NCI-H1417 (cell line): Measurements from ENCODE around the gene GLYATL1B.
"Not testable (repeated sequence)": the region's sequence is repeated elsewhere in the genome, so short reads cannot be mapped to it uniquely, and the experiment has no call there.

ENCODE experiments used
- DNase-seq, 3 experiments: peaks; one replicate each; lab custom pipeline; 2025; lab: John Stamatoyannopoulos, UW

Gene GLYATL1B

DNA sequence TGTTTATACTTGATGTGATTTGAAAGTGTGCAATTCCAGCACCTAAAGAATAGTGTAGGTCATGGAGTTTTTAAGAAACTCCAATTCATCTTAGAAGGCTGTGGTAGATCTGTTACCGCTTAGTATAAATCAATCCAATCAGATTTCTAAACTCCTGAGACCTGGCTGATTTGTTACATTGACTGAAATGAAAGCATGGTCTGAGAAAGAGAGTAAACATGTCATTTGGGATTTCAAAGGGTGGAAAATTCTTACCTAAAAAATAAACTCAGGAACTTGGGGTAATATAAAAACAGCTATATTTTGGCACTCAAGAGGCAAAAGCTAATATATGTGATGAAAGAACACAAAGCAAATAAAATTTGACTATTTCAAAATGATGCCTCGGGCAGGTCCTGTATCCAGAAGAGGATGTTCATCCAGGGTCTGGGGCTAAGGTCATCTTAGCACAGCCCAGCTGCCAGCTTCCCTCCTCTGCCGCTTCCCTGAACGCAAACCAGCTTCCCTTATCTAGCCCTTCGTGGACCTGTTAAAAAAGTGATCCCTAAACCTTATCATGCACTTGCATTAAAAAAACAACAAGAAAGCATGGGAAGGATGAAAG lies 10.0 kb downstream of the GLYATL1B start:
- not testable (repeated sequence) for DNase-seq

DNA sequence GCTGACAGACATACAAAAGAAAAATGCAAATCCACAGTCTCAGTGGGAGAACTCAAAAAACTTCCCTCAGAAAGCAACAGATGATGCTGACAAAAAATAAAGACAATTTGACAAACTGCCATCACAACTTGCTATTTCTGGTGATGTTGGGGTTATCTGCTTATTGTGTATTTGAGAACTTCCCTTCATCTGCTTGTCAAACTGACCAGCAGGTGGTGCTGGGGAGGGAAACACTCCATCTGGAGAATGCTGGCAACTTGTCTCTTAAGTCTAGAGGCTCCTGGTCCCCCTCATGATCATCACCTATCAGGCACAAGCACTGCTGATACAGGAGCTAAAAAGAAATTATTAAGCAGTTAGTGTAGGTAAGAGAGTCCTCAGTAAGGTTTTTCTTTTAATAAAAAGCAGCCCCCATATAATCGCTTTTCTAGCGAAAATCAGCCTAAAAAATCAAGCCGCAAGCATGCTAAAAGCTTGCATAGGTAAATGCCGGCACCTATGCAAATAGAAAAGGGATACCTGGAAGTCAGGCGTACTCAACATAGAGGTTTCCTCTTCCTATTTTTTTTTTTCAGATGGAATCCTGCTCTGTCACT lies 11.1 kb downstream of the GLYATL1B start:
- peak in 2 of 3 experiments; percentile 25 to 71 for DNase-seq

DNA sequence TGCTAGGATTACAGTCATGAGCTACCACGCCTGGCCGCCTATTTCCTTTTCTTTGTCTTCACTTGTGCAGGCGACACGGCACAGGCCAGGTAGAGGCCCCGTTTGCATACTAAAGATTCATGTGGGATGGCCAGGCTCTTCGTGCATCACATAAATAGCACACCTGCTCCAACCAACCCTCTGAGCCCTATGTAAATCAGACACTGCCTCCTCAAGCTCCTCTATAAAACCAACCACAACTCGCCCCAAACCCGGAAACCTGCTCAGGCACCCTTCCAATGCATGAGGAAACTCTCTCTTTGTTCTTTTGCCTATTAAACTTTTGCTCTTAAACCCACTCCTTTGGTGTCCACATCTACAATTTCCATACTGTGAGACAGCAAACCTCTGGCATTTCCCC lies 11.8 kb downstream of the GLYATL1B start:
- DNase-seq: not testable (repeated sequence)

DNA sequence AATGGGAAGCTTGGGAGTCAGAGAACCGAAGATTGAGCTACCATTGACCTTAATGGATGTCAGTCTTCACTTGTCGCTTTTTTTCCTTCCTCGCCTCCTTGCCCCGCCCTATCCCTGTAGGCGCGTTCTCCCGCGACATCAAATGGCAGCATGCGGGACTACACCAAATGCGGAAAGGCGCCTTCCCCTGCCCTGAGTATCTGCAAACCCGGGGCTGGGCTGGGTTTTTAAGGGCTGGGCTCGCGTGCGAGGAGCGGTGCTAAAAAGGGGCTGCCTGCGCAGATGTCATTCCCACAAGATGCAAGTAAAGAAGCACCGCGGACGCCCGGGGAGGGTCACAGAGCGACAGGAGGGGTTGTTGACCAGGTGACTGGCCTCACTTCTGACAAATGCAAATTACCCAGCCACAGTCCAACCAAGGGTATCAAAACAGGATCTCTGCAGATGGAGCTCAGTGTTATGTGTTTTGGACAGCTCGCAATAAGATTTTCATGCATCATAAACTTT lies 16.2 kb downstream of the GLYATL1B start:
- peak in 2 of 3 experiments; percentile 79 to 88 for DNase-seq

DNA sequence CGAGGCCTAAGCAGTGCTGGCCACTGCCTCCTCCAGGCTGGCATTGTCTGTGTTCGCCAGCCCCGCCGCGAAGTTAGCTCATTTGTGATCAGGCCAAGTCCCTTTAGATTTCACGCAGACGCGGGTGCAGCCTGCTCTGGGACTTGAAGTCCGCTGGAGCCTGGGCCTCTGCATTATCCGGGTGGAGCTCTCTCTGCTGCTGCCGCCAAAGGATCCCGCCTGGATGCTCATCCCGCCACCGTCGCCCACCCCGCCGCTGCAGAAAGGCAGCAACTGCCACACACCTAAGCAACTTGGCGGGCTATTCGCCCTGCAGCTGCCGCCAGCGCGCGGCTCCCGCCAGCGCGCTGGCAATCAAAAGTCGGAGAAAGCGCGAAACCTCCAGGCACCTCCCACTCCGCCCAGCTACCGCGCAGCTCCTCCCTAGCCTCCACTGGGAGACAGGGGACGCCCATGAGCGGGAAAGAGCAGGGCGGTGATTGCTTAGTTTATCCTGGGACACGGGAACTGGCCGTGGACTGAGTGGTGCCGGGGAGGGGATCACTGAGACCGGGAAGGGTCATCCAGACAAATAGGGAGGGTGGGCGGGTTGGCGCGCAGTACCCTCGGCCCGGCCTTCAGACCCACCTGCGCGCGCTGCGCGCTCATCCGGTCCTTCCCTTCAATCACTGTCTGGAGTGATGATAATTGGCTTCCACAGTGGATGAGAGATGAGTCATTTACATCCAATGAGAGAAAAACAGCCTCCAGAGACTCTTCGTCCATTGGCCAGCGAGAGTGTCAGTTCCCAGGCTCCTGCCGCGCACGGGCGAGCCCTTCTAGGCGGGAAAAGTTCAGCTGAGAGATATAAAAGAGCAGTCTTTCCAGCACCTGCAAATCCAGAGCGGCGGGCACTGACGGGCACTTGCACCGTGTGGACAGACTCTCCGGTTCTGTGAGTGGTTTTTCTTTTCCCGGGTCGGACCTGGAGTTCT lies 20.5 kb downstream of the GLYATL1B start, which contains the start of gene FAM111B:
Gene FAM111B, plus strand, starts transcription at position 875 of the 974 bp plus-strand sequence. CDS start 2,389 bp downstream, outside the sequence.
- peak; percentile 95 to 99 (median 99) for DNase-seq

DNA sequence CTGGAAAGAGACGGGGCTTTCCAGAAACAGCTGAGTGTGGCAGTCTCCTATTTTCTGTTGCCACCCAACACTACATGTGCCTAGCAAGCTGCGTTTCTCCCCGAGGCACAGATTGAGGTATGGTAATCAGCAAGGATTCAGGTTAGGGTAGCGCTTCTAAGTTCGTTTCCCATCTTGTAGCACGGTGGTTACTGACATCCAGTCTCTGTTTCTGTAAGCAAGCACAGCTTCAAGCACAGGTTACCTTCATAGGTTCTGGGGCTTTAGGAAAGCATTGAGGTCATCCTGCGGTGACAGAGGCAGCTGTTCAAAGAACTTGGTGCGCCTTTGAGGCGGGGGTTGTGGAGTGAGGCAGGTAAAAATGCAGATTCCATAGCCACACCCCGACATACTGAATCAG lies 21.6 kb downstream of the GLYATL1B start:
- DNase-seq: peak in 1 of 3 experiments; percentile 79

DNA sequence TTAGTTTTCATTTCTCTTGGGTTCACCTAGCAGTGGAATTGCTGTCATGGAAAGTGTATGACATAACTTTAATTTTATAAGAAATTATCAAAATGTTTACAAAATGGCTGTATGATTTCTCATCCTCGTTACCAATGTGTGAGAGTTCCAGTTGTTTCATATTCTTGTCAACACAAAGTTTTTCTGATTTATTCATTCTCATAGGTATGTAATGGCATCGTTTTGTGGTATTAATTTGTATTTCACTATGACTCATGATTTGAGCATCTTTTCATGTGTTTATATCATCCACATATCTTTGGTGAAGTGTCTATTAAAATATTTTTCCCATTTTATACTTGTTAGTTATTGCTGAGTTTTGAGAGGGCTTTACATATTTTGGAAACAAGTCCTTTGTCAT lies 26.4 kb downstream of the GLYATL1B start:
- DNase-seq: no peak

DNA sequence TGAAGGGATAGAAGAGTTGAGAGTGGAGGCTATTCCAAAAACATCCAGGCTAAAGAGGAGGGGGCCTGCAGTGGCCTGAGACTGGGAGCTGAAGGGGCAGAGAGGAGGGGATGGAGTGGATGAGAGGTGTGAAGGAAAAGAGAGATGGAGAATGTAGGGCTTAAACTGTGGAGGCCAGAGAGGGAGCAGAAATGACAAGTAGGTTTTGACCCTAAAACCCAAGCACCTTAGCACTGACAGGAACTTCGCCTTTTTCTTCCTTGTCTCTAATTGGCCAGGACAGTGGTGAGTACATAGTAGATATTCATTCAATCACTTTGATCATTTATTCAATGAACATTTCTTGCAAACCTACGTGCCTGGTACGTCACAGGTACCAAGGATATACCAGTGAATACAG lies 28.2 kb downstream of the GLYATL1B start:
- no peak for DNase-seq

DNA sequence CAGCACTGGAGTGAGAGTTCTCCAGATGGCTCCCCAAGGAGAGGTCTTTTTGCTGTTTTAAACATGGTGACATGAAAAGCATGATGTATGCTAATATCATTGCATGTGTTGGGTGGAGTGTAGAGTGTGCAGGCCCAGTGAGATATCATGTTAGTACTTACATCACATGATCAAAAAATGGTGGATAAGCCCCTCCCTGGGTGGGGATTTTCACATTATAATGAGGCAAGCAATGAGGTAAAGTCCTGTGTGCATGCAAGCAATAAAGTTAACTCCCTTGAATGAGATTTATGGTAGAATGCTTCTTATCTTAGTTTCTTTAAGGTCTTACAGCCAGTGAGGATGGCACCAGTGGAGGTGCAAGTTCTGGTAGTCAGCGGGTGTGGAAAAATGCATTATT lies 29.4 kb downstream of the GLYATL1B start:
- no peak for DNase-seq

DNA sequence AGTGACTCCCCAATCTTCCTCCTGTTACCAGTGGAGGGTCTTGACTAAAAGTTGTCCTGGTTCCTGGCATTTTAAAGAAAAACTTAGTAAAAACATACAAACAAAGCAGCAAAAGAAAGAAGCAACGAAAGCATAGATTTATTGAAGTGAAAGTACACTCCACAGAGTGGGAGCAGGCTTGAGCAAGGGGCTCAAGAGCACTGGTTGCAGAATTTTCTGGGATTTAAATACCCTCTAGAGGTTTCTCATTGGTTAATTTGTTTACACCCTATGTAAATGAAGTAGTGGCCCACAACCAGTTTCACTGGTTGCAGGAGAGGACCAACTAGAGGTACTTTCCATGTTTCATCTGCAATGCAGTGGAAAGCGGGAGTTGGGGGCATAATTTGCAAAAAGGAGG lies 31.7 kb downstream of the GLYATL1B start:
- DNase-seq: no peak

DNA sequence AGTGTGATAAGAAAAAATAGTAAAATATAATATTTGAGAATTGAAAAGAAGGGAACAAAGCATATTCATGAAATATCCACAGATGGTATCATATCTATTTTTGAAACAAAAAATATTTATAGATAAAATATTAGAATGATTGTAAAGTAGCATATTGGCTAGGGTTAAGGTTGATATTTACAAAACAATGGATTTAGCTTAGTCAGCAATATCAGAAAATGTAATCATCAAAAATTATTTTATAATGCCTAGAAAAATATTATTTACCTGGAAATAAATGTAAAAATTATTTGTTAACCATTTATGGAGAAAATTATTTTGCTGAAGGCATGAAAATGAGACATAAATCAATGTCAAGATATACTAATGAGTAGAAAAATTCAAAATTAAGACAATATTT lies 33.7 kb downstream of the GLYATL1B start:
- no peak for DNase-seq

DNA sequence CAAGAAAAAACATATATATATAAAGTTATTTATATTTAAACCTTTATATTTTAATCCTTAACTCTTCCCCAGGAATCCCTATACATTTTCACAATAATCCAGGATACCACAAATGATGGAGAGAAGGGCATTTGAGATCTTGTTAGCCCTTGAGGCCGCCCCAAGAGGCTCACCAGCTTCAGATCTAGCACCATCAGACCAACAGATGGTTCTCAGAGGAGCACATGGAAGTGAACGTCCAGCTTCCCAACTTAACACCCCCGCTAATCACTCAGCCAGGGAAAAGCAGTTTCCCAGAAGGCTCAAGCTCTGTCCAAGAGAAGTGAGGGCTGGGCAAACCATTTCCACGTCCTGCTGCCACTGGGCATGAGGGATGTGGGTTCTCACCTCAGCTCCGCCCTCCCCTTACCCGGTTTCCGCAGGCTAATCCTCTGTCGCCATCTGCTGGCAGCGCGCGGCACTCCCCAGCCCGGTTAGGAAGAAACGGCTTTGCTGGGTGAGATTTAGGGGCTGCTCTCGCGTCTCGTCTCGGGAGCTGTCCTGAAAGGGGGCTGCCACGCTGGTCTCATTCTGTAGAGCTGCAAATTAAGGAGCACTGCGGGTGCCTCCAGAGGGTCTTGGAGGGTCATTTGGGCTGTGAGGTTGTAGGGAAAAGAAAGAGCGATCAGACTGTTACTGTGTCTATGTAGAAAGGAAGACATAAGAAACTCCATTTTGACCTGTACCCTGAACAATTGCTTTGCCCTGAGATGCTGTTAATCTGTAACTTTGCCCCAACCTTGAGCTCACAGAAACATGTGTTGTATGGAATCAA lies 49.7 kb downstream of the GLYATL1B start:
- peak; percentile 11 to 78 (median 65) for DNase-seq

DNA sequence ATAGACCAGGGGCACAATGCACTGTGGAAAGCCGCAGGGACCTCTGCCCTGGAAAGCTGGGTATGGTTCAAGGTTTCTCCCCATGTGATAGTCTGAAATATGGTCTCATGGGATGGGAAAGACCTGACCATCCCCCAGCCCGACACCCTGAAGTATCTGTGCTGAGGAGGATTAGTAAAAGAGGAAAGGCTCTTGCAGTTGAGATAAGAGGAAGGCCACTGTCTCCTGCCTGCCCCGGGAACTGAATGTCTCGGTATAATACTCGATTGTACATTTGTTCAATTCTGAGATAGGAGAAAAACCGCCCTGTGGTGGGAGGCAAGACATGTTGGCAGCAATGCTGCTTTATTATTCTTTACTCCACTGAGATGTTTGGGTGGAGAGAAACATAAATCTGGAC lies 50.4 kb downstream of the GLYATL1B start:
- DNase-seq: not testable (repeated sequence)

DNA sequence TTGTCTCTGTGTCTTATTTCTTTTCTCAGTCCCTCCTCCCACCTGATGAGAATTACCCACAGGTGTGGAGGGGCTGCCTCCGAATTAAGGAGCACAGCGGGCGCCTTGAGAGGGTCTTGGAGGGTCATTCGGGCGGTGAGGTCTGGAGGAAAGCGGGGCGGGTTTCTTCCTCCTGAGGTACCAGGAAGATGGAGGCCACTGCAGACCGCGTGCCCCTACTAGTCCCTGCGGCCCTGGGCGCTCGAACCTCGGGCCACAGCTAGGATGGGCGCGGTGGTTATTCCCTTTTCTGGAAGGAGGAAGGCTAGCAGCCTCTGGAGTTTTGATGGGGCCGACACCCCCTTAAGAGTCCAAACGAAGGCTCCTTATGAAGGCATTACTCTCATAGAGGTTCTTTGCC lies 51.1 kb downstream of the GLYATL1B start:
- no peak for DNase-seq

DNA sequence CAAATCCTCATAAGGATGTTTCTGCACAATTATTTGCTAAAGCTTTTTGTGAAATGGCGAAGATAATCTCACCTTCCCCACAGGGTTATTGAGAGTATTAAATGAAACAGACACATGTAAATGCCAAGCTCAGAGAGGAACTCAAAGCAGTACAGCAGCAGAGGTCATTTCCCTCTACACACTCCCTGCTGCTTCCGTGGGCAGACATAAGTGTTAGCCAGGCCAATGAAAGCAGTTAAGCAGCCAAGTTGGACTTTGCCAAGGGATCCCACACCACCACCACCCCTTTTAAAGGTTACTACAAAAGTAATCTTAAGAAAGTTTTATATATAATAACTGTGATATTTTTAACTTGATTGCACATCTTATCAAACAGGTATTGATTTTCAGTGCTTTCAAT lies 52.5 kb downstream of the GLYATL1B start:
- no peak for DNase-seq

DNA sequence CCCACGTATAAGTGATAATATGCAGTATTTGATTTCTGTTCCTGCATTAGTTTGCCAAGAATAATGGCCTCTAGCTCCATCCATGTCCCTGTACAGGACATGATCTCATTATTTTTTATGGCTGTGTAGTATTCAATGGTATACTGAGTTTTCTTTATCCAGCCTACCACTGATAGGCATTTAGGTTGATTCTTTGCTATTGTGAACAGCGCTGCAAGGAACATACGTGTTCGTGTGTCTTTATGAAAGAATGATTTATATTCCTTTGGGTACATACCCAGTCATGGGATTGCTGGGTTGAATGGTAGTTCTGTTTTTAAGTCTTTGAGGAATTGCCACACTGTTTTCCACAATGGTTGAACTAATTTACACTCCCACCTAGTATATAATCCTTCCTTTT lies 55.1 kb downstream of the GLYATL1B start:
- no peak for DNase-seq

DNA sequence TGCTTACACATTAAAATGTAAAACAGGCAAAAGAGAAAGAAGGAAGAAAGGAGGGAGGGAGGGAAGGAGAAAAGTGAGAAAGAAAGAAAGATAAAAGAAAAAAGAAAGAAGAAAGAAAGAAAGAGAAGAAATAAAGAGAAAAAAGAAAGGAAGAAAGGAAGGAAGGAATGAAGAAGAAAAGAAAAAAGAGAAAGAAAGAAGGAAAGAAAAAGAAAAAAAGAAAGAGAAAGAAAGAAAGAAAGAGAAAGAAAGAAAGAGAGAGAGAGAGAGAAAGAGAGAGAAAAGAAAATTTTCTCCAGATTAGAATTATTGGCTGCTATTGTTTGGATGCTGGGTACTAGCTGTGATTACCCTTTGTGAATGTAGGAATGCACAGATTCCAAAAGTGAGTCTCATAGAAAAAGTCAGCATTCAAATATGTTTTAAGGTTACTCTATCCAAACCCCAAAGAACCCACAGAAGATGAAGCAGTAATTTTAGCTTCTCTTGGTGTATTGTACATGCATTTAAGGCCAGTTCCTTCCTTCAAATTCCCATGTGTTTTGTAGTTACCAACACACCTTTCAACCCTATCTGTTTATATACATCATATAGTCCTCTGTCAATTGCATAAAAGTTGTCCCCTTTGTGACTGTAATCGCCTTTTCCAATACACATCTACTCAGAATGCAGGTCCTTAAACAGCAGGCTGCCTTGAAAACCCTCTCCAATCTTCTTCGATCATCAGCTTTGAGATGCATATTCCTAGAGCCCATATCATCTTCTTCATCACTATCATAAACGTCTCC lies 55.8 kb downstream of the GLYATL1B start:
- no peak for DNase-seq

DNA sequence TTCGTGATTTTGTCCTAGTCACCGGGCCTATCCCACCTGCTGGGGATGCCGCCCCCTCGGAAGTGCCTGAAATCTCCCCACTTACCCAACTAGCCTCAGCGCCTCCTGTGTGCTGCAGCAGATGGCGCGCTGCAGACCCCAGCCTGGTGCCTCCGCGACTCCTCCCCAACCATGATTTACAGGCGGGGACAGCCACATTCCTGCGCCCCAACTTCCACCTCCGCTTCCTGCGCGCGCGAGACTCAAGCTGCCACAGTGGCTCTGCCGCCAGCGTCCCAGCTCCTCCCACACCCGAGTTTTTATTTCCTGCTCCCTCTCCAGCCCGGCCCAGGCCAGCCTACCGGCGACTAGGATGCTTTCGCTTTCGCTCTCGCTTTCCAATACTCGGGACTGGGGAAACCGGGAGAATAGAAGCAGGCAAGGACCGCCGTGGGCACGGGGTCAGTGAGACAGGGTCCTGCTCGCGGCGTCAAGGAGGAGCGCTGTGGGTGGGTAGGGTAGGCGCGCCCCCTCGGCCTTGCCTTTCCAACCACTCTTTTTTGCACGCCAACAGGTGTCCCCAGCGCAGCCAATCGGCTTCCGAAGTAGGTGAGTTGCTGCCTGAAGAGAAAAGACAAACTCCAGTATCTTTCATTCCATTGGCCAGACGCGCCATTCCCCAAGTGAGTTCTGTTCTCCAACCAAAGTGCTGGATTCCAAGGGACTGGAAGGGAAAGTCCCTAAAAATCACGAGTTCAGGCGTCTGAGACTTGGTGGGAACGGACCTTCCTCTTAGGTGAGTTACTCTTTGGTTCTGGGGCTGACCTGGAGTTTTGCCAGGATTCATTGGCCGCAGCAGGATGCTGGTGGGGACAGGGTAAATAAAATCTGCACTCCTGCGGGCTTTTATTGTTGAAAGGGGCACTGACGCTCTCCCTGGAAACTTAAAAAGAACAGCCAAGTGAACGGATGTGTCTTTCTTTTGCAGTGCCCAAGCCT lies 56.7 kb downstream of the GLYATL1B start, which contains the start of gene FAM111A:
Gene FAM111A, plus strand, starts transcription at position 327 of the 978 bp plus-strand sequence. CDS start 6,017 bp downstream, outside the sequence.
- peak; percentile 85 to 97 (median 96) for DNase-seq

DNA sequence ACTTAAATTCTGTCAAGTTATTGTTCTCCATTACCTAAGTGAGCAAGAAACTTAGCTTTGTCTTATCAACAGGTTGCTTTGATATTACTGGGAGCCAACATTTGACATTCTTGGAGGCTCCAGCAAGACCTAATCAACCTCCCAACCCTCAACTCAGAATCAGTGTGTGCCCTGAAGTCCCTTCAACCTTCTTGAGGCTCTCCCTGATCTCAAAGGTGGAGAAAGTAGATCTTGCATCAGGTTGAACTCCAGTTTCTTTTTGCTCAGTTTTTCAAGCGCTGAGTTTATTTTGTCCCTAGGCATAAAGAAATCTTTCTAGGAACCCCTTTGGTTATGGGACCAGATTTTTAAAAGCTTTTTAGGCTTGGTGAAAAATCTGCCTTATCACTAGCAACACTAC lies 58.0 kb downstream of the GLYATL1B start:
- peak in 1 of 3 experiments; percentile 55 for DNase-seq
